B cell (primary cell): ENCODE results near the gene SPEN.
"Not testable (repeated sequence)": the region's sequence is repeated elsewhere in the genome, so short reads cannot be mapped to it uniquely, and the experiment has no call there.

Experiments
- CTCF ChIP-seq: fragments of 200-600 bp; IDR thresholded peaks from one replicate; pipeline ENCODE4 v1.8.0; 2022; ENCODE audit warnings: antibody characterized with exemption, mild to moderate bottlenecking
- EZH2 ChIP-seq: IDR thresholded peaks from 2 replicates; pipeline ENCODE4 v1.6.1; 2012; ENCODE audit warnings: borderline replicate concordance, low read depth, mild to moderate bottlenecking, moderate library complexity, low read length; ENCODE audit not compliant: insufficient read depth, poor library complexity, severe bottlenecking

DNA sequence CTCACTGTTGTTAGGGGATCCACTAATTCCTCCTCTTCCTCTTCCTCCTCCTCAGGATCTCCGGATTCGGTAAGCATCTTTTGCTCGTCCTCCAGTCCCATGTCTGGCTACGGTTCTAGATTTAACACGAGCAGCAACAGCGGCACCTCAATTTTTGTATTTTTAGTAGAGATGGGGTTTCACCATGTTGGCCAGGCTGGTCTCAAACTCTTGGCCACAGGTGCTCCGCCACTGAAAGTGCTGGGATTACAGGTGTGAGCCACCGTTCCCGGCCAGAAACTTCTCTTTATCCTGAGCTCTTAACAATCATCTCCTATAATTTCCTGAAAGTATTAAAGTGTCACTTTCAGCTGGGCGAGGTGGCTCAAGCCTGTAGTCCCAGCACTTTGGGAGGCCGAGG is 40.0 kb upstream of the SPEN start, which contains the start of gene UQCRHL:
- not testable (repeated sequence) for TF ChIP-seq CTCF, EZH2
